Measurements from ENCODE around the gene AKAP8.

- TF ChIP-seq CTCF (conservative IDR thresholded peaks at IDR 0.05) = no peak
- TF ChIP-seq ZFX (IDR thresholded peaks at IDR 0.05) = no peak
Measured at GRCh38 chr19:15418231-15418578, 38.6 kb upstream of the AKAP8 start.

Measured in C4-2B (cell line).